Thyroid gland (tissue), 4 donors: ENCODE data around the gene CACNA1I. TPM values are rescaled to one million over a fixed set of nuclear protein-coding genes. Genes with fewer than 3 reads are reported as not detected.

Experiments used
- DNase-seq, 2 donors: peaks; one replicate each; pipeline ENCODE4 v3.0.0-alpha.2; 2019
- H3K27ac ChIP-seq, 3 donors: fragments of 200-600 bp; sonication (generic); 1 replicate in 2 of 3; 2 replicates in 1 of 3; pipeline ENCODE4 v1.5.1; 2016 to 2019; ENCODE audit warnings: mild to moderate bottlenecking in 1 of 3, moderate library complexity in 1 of 3
- H3K27me3 ChIP-seq: fragments of 200-600 bp; sonication (generic); one replicate; pipeline ENCODE4 v1.5.1; 2019
- H3K36me3 ChIP-seq, 2 donors: fragments of 200-600 bp; sonication (generic); one replicate each; pipeline ENCODE4 v1.5.1; 2016 to 2019
- H3K4me1 ChIP-seq, 2 donors: fragments of 200-600 bp; sonication (generic); one replicate each; pipeline ENCODE4 v1.5.1; 2017 to 2019
- H3K4me3 ChIP-seq, 3 donors: fragments of 200-600 bp; sonication (generic); replicated peaks in 1 of 3; 1 replicate in 2 of 3; 2 replicates in 1 of 3; pipeline ENCODE4 v1.5.1; 2016; ENCODE audit warnings: mild to moderate bottlenecking in 1 of 3
- H3K9me3 ChIP-seq: fragments of 200-600 bp; sonication (generic); one replicate; pipeline ENCODE4 v1.5.1; 2017
- CTCF ChIP-seq, 6 experiments: fragments of 200-600 bp in 3 of 6; fragments of 450-650 bp in 3 of 6; sonication (generic) in 3 of 6; IDR thresholded peaks; one replicate each; pipeline ENCODE4 v1.5.1; 2016 to 2019; ENCODE audit warnings: antibody characterized with exemption in 6 of 6, mild to moderate bottlenecking in 2 of 6, inconsistent platforms in 1 of 6, moderate library complexity in 1 of 6
- POLR2A ChIP-seq, 2 donors: fragments of 450-650 bp; IDR thresholded peaks; one replicate each; pipeline ENCODE4 v1.6.1; 2017; ENCODE audit warnings: antibody characterized with exemption in 2 of 2, mild to moderate bottlenecking in 2 of 2, moderate library complexity in 1 of 2
- WGBS, 2 donors: methylation state at CpG; one replicate each; pipeline ENCODE4 v1.1.5; 2017; 5-methylcytosine and 5-hydroxymethylcytosine counted together
- intact Hi-C: fragments of 100-400 bp; cut with DNase I; formaldehyde crosslinking; loops from one replicate; pipeline ENCODE4 v1.15.1; 2023
- total RNA-seq, 4 donors: library from RNA; depleted of rRNA; stranded (reverse); fragments of >200 nt; gene quantifications; one replicate each; pipeline ENCODE4 v1.2.3, GENCODE V29; 2016

CACNA1I gene
- total RNA-seq, 4 donors from 2014 or later = 3.7 to 10.7 (median 6.4) TPM

GRCh38 chr22:39570226-39570625, 327 bp upstream of the CACNA1I start:
- H3K27ac ChIP-seq = no peak overlapping the region
- no peaks in the 10 kb centered on the region for H3K27me3 ChIP-seq
- TF ChIP-seq CTCF (IDR thresholded peaks at IDR 0.05) (no peak), POLR2A (IDR thresholded peaks at IDR 0.05) (no peak)
- DNase-seq = no peak
- H3K9me3 ChIP-seq = no peaks in the 10 kb centered on the region
- peaks cover 13 to 21% of the 10 kb centered on the region in 2 donors for H3K4me1 ChIP-seq
- 84% methylated on average over 3 of the region's 3 CpGs for WGBS, 2 donors
- intact Hi-C loops = no loop called here
- H3K36me3 ChIP-seq = no peaks in the 10 kb centered on the region
- no peak overlapping the region for H3K4me3 ChIP-seq

- no peak for DNase-seq
- Histone ChIP-seq H3K4me3 (no peak overlapping the region), H3K27ac (no peak overlapping the region), H3K27me3 (no peaks in the 10 kb centered on the region), H3K36me3 (no peaks in the 10 kb centered on the region), H3K4me1 (peaks cover 14 to 22% of the 10 kb centered on the region in 2 donors), H3K9me3 (no peaks in the 10 kb centered on the region)
- no peak for TF ChIP-seq POLR2A (IDR thresholded peaks at IDR 0.05)
- no peak for TF ChIP-seq CTCF (IDR thresholded peaks at IDR 0.05)
- intact Hi-C loops = no loop called here
- 78 to 81% methylated on average over 1 of the region's 1 CpG for WGBS, 2 donors
Measured at GRCh38 chr22:39571538-39571937, 985 bp downstream of the CACNA1I start.

GRCh38 chr22:39574779-39575551, 4.4 kb downstream of the CACNA1I start:
- TF ChIP-seq CTCF (IDR thresholded peaks at IDR 0.05) = no peak
- no peak for TF ChIP-seq POLR2A (IDR thresholded peaks at IDR 0.05)
- no peaks in the 10 kb centered on the region for H3K36me3 ChIP-seq
- peaks cover 4 to 7% of the 10 kb centered on the region in 2 donors for H3K4me1 ChIP-seq
- H3K9me3 ChIP-seq = no peaks in the 10 kb centered on the region
- WGBS, 2 donors = 79 to 84% methylated on average over 9 to 12 of the region's 14 CpGs
- peak overlapping the region in 1 of 3 donors; percentile 41 for H3K27ac ChIP-seq
- no peaks in the 10 kb centered on the region for H3K27me3 ChIP-seq
- intact Hi-C loops = no loop called here
- H3K4me3 ChIP-seq = no peak overlapping the region
- DNase-seq = peak; percentile 59 to 67

- no peaks in the 10 kb centered on the region for H3K9me3 ChIP-seq
- H3K4me1 ChIP-seq = peaks cover 4 to 7% of the 10 kb centered on the region in 2 donors
- no peak for DNase-seq
- H3K27me3 ChIP-seq = no peaks in the 10 kb centered on the region
- no peak overlapping the region for H3K4me3 ChIP-seq
- WGBS, 2 donors = 77 to 95% methylated on average over 2 of the region's 2 CpGs
- no peaks in the 10 kb centered on the region for H3K36me3 ChIP-seq
- H3K27ac ChIP-seq = no peak overlapping the region
- intact Hi-C loops = no loop called here
- TF ChIP-seq CTCF (IDR thresholded peaks at IDR 0.05) = no peak
- TF ChIP-seq POLR2A (IDR thresholded peaks at IDR 0.05) = no peak
Measured at GRCh38 chr22:39575552-39575825, 4.9 kb downstream of the CACNA1I start.

GRCh38 chr22:39576027-39576426, 5.5 kb downstream of the CACNA1I start:
- WGBS, 2 donors = 64 to 78% methylated on average over 4 of the region's 4 CpGs
- intact Hi-C loops = no loop called here
- Histone ChIP-seq H3K4me3 (no peak overlapping the region), H3K27ac (no peak overlapping the region), H3K36me3 (no peaks in the 10 kb centered on the region), H3K4me1 (peaks cover 4 to 7% of the 10 kb centered on the region in 2 donors), H3K9me3 (no peaks in the 10 kb centered on the region), H3K27me3 (no peaks in the 10 kb centered on the region)
- no peak for TF ChIP-seq POLR2A (IDR thresholded peaks at IDR 0.05)
- no peak for TF ChIP-seq CTCF (IDR thresholded peaks at IDR 0.05)
- DNase-seq = no peak
